ENCODE measurements around the gene RGPD5.
"Not testable (repeated sequence)": the region's sequence is repeated elsewhere in the genome, so short reads cannot be mapped to it uniquely, and the experiment has no call there.

The RGPD5 gene

DNA sequence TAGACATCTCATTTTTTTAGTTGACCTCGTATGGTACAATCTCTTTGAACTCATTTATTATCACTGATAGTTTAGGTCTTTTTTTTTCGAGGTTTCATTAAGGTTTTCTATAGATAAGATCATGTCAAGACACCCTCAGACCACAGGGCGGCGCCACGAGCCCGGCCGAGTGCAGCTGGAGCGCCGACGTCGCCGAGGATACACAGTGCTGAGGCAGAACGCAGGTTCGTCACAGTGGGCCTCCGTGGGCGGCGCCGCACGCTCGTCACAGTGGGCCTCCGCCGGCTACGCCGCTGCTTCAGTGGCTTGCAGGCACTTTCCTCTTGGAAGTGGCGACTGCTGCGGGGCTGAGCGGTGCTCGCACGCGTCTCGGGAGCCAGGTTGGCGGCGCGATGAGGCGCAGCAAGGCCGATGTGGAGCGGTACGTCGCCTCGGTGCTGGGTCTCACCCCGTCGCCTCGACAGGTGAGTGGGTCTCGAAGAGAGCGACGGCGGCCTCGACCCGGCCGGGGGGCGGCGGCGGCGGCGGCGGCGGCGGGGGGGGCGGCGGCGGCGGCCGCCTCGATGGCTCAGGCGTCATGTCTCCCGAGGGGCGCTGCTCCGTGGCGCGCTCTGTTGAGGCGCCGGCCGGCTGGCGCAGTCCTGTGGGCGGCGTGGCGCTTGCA is at the start of gene RGPD5:
Gene RGPD5, plus strand, starts transcription at position 232 of the 664 bp plus-strand sequence. Its CDS starts 161 bp downstream, at position 393.
- DNase-seq (ENCODE audit: low read depth in 2 of 2), result not testable (repeated sequence)

DNA sequence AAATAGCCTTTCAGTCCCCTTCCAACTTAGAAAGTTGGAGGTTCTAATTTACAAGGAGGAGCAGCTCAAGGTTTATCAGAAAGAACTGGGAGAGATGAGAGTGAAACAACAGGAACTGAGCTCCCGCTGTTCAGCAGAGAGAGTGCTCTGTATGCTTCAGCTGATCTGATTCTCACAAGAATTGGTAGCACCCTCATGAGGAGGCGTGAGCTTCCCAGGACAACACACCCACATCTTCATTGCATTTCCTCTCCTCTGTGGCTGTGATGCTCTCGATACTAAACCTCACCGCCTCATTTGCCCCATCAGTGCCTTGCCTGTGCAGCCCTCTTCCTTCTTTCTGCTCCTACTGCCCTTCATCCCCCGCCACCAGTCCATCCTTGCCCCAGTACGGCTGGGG is 42.5 kb upstream of the RGPD5 start:
- not testable (repeated sequence) for DNase-seq (ENCODE audit: low read depth in 2 of 2)

DNA sequence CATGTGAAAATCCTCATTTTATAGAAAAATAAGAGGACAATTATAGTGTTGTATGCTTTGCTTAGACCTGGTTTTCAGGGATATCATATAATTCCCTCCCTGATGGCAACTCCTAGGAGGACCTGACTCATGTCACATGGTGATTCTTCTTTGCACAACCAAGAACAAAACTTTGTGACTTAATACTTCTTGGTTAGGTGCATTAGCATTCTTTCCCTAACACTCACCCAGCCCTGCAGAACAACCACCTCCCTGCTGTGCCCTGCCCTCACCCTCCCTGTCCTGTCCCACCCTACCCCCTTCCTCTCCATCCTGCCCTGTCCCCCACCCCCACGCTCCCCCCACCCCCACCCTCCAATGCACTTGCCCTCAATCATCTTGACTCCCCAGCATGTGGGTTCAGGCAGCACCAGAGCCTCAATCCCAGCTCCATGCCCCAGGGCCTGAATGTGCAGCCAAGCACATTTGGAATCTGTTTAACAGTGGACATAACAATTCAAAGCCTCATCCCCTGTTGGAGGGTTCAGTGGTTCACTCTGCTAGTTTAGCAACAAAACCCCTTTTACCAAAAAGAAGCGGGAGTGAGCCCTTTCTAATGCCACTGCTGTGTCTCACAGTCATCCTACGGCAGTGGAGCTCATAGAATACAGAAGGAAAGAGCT is 36.8 kb upstream of the RGPD5 start:
- not testable (repeated sequence) for DNase-seq (ENCODE audit: low read depth in 2 of 2)

DNA sequence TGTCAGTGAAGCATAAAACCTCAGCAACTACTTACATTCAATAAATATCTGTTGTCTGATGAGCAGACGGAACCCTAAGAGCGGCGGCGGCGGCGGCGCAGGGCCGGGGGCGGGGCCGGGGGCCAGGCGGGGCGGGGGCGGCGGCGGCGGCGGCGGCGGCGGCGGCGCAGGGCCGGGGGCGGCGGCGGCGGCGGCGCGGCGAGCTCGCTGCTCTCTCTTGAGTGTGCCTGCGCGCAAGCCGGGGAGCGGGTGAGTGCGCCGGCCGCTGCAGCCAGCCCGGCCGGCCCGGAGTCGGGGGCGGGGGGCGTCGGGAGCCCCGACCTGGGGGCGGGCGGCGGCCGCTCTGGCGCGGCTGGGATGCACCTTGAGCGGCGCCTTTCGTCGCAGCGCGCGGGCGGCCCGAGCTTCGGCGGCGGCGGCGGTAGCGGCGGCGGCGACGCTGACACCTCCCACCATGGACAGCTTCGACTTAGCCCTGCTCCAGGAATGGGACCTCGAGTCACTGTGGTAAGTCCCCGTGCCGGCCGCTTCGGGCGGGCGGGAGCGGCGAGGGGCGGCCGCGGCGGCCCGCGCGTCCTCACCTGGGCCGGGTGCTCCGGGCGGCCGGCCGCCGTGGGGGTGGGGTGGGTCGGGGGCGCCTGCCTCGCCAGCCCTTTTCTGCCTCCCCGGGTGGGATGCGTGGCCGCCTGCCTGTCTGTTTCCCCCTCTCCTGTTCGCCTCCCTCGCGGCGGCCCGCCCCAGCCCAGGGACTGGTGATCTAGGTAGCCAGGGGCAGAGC is 33.7 kb upstream of the RGPD5 start:
- not testable (repeated sequence) for DNase-seq (ENCODE audit: low read depth in 2 of 2)

DNA sequence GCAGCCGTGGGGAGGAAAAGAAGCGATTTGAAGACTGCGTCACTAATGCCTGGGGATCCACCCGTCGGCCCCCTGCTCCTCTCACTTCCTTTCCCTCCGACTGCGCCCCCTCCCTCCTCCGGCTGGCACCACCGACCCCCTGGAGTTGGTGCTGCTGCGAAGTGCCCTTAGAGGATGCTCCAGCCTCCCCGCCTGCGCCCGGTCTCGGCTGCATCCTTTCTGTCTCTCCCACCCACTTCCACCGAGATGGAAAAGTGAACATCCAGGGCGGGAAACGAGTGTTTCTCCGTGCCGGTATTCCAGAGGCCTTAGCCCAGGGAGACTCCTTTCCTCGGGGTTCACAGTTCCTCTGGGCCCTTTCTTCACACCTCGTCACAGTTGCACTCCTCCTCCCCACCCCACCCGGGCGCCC is 33.1 kb upstream of the RGPD5 start:
- not testable (repeated sequence) for DNase-seq (ENCODE audit: low read depth in 2 of 2)

DNA sequence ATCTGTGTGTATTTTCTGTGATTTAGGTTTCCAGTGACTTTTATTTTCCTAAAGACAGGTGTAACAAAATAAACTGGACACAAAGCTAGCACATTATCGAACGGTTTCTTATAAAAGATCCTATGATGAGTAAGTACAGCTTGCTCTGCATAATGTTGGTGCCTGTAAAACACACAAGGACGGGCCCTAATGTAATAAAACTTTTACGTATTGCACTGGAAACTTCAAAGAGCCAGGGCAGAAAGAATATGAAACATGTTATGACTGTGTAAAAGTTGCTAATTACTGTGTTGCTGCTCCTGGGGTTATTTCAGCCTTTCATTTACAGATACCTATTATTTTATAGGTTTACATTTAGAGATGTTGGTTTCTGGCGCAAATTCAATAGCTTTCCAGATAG is 32.1 kb upstream of the RGPD5 start:
- not testable (repeated sequence) for DNase-seq (ENCODE audit: low read depth in 2 of 2)

DNA sequence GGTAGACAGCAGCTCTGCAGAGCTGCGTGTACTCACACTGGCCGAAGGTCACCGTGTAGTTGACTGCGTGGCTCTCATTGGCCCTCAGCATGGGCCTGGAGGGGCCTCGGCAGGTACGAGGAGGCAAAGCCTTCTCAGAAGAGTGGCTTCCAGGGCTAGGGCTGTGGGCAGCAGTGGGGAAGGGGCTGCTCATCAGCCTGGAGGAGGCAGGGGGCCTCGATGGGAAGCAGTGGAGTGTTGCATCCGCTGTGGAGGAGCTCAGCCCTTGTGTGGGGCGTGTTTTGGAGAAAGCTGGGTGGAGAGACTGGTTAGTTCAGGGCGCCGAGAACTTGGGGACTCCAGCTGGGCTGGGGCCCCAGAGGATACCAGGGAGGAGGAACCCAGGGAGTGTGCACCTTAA is 28.0 kb upstream of the RGPD5 start:
- not testable (repeated sequence) for DNase-seq (ENCODE audit: low read depth in 2 of 2)

DNA sequence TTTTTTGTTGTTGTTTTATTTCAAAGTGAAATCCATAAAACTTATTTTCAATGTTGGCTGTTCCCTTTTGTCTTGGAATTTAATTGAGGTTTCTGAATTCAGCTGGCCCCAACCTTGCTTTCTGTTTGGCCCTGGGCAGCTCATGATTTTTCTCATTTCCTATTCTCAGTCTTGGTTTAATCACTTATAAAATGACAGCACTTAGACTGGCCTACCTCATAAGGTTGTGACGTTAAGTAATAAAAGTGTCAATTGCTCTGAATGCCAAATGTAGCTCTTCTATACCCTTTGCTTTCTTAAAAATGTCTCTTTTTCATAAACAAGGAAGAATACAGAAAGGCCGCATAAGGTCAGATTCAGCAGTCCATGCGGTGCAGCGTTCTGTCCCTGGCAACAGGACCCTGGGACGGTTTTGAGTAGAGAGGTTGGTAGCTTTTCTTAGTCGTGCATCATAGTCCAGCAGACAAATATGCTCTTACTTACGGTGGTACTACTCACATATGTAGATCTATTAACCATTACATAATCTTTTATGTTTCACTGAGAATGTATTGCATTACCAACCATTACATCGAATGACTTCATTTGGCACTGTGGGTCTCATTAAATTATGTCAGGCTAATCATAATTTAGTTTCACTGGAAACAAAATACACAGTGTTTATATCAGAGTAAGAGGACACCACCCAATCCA is 27.1 kb upstream of the RGPD5 start:
- not testable (repeated sequence) for DNase-seq (ENCODE audit: low read depth in 2 of 2)

DNA sequence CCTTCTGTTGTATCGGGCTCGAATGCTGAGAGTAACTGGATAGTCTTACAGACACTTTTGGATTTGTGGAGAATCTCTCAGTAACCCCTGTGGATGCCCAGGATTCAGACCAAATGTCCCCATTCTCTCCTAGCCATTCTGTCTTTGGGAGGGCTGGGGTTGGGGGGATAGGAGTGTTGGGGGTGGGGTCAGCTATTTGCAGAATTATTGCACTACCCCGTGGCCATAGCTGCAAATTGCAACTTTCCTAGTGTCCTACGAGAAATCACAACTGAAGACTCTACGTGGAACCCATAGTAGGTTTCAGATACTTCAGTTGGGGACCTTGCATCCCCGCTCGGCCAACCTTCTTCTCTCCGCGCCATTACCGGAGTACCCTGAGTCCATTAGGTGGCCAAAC is 25.2 kb upstream of the RGPD5 start:
- not testable (repeated sequence) for DNase-seq (ENCODE audit: low read depth in 2 of 2)

DNA sequence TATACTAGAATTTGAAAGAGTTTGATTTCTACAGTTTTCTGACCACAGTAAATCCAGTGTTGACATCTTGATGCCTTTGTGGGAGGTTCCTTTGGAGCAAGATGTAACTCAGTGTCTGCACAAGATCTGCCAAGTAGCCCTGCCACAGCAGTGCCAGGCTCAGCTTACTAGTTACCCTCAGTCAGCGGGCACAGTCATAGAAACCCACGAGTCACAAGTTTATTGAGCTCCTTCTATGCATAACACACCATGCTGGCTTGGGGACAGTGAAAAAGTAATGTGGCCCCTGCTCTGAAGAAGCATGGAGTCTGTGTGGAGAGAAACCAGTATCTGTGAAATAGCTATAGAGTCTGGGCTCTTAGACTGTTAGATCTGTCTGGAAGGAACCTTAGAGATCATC is 15.0 kb upstream of the RGPD5 start:
- not testable (repeated sequence) for DNase-seq (ENCODE audit: low read depth in 2 of 2)

DNA sequence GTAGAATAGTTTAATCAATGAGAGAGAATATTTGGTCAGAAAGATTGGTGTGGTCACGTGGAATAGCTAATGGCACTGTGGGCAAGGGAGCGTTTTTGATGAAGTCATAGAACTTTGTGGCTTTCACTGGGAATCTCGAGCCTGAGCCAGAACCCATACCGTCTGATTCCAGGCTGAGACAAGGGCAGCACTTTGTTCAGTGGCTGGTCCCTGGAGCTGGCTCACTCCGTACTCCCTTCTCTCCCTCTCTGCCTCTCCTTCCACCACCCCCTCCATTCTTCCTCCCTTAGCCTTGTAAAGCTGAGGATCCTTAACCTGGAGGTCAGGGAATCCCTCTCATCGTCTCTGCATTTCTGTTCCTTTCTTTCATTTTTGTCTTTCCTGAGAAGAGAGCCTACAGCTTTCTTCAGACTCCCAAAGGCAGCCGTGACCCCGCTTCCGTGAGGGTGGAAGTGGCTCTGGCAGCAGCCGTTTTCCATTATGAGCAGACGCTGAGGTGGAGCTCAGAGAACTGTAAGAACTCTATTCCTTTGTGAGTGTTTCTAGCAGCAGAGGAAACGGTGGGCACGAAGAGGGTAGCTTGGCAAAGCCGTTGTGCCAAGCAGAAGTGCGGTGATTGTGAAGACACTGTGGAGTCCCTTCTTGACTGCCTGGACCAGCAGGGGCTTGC is 12.8 kb upstream of the RGPD5 start:
- DNase-seq (ENCODE audit: low read depth in 2 of 2), result not testable (repeated sequence)

DNA sequence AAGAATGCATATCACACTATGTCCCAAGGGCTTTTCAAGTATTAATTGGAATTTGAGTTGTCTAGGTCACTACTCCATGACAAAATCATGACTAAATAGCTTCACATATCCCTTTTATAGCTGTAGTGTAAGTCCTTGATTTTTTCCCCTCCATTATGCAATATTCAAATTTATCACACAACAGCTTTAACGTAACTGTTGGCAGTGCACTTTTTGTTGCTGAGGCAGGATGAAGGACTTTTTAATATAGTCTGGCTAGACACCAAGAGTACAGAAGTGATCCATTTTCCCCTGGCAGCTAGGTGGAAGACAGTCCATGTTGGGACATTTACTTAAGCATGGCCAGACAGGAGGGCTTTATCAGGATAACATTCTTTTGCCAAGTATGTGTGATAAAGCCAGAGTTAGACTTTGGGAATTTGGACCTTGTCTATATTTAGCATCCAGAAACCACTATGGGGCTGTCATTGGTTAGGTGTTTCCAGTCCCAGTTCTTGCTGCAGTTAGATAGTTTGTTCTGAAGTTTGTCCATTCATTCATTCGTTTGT is 11.6 kb upstream of the RGPD5 start:
- not testable (repeated sequence) for DNase-seq (ENCODE audit: low read depth in 2 of 2)

DNA sequence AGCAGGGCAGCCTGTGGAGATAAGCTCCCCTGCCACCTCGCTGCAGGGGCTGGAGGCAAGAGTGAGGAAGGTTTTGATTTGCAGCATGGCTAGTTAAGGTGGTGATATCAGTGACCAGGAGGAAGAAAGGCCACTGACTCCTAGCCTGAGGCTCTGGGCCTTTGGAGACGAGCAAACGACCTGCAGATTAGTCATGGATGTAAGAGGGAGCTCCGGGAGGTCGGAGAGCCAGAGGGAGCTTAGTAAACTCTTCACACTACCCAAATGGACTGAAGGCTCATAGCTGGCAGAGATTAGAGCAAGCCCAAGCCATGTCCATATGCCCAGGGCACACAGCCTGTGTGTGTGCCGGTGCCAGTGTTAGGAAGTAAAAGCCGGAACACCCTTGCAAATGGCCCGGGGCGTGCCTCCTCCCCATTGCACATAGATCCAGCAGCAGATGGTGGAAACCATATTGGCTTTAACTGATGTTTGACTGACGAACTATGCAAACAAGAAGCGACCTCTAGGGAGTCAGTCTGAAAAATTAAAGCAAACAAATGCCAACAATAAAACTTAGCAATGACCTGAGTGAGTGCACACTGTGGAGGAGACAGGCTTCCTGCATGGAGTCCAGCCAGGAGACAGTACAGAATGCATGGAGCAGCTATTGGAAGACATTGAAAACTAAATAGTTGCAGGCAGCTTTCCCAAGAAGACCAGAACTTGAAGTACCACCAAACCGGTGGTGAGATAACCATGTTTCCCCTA is 2.4 kb upstream of the RGPD5 start:
- not testable (repeated sequence) for DNase-seq (ENCODE audit: low read depth in 2 of 2)

DNA sequence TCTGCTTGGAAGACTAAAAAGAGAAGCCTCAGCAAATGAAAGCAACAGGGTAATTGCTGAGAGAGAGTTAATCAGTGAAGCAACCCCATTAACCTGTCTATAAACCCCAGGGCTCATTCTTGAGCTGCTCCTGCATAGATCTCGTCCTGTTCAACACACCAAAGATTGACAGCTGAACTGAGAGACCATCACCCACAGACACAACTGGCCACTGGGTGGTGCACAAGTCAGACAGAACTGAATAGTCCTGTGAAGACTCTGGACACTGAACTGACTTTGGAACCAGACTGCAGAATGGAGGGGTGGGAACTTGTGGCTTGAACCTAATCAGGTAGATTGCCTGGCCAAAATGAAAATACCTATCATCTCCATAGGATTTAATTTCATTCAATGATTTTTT is 1.4 kb upstream of the RGPD5 start:
- not testable (repeated sequence) for DNase-seq (ENCODE audit: low read depth in 2 of 2)

DNA sequence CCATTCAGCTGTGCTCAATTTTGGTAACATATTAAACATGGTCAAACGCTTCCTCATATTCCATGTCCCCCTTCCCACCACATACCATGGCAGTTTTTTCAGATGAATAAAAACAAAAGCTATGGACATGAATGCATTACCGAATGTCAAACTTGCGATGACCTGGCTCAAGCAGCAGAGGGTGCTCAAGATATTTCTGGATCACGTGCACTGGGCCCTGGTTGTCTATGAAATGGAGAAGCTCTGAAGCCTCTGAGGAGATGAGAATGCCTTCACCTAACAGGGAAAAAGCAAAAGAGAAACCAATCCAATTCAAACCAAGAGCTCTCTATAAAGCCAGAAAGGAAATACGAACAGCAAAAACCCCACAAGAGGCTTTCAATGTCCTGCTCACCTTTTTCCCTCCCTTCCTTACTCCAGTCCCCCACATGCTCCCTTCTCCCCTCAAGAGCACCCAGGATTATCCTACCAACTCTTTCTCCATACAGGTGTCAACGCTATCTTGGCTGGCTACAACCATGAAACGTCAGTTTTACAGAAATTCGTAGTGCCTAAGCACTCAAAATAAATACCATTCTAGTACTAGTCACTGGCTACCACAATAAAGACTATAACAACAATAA is 77.1 kb downstream of the RGPD5 start:
- DNase-seq (ENCODE audit: low read depth in 2 of 2), result not testable (repeated sequence)

DNA sequence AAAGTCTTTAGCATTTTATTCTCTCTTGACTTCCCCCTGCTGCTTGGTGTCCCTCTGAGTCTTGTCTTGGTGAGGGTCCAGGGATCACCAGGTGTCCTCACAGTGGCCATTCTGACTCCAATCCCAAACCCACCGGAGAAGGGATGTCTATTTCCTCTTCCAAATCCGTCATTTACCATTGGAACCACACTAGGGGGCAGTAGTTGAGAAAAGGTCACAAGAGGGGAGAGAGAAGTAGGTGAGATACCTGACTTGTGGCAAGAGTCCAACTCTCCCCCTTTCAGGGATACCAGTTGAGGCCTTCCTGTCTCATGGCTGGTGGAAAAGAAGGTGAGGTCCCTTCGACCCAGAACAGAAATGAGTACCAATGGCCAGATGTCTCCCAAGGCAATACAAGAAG is 82.5 kb downstream of the RGPD5 start:
- not testable (repeated sequence) for DNase-seq (ENCODE audit: low read depth in 2 of 2)

DNA sequence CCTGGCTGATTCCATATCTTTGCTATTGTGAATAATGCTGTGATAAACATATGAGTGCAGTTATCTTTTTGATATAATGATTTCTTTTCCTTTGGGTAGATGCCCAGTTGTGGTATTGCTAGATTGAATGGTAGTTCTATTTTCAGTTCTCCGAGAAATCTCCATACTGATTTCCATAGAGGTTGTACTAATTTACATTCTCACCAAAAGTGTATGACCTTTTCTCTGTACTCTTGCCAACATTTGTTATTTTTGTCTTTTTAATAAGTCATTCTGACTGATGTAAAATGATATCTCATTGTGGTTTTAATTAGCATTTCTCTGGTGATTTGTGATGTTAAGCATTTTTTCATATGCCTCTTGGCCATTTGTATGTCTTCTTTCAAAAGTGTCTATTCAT is 88.0 kb downstream of the RGPD5 start:
- not testable (repeated sequence) for DNase-seq (ENCODE audit: low read depth in 2 of 2)

DNA sequence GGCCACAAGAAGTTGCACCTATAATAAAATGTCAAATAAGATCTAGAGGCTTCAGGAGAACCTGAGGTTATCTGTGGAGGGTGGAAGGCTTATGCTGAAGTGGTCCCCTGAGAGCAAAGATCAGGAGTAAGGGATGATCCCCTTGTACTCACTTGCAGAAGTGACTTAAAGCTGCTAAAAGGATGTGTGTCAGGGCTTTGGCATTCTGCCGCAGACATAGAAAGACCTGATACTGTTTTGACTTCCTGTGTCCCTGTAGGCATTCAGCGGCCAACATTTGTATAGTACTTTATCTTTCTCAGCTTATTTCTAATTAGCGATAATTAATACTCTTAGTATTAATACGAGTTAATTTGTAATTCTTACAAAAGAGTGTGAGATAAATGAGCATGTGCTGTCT is 94.3 kb downstream of the RGPD5 start:
- DNase-seq (ENCODE audit: low read depth in 2 of 2), result not testable (repeated sequence)

DNA sequence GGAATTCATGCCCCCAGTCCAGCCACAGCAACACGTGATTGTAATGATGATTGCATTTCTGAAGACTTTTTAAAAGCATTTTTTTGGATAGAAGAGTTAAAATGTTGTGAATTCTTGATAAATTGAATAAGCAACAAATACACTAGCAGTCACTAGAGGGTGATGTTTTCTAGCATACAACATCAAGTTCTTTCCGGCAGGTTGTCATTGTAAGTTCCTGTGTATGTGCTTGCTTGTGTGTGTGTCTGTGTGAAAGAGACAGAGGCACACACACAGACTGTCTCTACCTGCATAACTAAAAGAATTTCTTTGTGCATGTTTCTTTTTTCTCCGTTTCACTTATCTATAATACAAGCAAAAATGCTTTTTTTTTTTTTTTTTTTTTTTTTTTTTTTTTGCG is 95.8 kb downstream of the RGPD5 start:
- DNase-seq (ENCODE audit: low read depth in 2 of 2), result not testable (repeated sequence)

DNA sequence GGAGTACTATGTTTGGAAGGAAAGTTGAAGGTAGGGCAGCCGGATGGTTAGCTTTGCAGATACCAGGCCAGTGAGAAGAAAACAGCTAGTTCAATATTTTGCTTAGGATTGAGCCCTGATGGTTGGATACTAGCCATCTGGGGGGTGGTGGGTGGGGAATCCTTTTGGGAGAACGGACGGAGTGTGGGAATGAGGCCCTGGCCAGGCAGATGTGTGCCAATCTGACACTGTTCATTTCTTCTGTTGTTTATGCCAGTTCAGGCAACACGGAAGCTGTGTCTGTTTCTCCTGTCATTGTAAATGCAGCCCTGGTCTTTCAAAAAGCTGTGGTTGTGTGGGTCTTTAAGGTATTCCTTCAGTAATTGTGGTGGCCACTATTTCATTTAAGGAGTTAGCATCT is 96.9 kb downstream of the RGPD5 start:
- not testable (repeated sequence) for DNase-seq (ENCODE audit: low read depth in 2 of 2)
